ENCODE data around the gene RPS17. TPM values are rescaled to one million over a fixed set of nuclear protein-coding genes. Genes with fewer than 3 reads are reported as not detected.

The RPS17 gene
- total and polyA plus RNA-seq, 2 of the 4 experiments (the other 2 are of a cell fraction), result 2,617 to 4,201 TPM

GRCh38 chr15:82551646-82552247 lies 11.5 kb upstream of the RPS17 start:
- H2BK120ac ChIP-seq (ENCODE audit: low read depth, low read length), result no peak overlapping the region
- H3K4me1 ChIP-seq (ENCODE audit: control insufficient read depth, insufficient read depth, low read length), result no peaks in the 10 kb centered on the region
- no peak overlapping the region for H3K9ac ChIP-seq (ENCODE audit: low read depth, low read length)
- DNase-seq (no peak), ATAC-seq (ENCODE audit: low read depth) (no peak)
- no peak overlapping the region for H3K4me3 ChIP-seq (ENCODE audit: insufficient read depth, low read depth, low read length)
- no peaks in the 10 kb centered on the region for H4K20me1 ChIP-seq (ENCODE audit: insufficient read depth, low read length)
- no peak overlapping the region for H4K91ac ChIP-seq (ENCODE audit: insufficient read depth, low read depth, low read length)
- ChIA-PET POLR2A (ENCODE audit: unreplicated experiment) (no interaction called here), CTCF (interaction anchor here (0.6 kb wide), 1 partner anchor 1249 kb away, joined by 5 read pairs; no protein-coding TSS in a partner anchor)
- 50% methylated on average over 1 of the region's 5 CpGs; no CpG with 5 or more reads in 1 of the 2 experiments for WGBS, 2 experiments (ENCODE audit: extremely low coverage in 2 of 2, insufficient read length in 1 of 2)
- no peak overlapping the region for H3K23ac ChIP-seq (ENCODE audit: low read depth, low read length)
- H3K9me1 ChIP-seq (ENCODE audit: insufficient read depth, low read length), result no peaks in the 10 kb centered on the region; the same call in 1 of the 2 replicates
- no peak overlapping the region for H3K27ac ChIP-seq (ENCODE audit: insufficient read depth, low read length)
- H3K36me3 ChIP-seq (ENCODE audit: control insufficient read depth, insufficient read depth, low read length), result peaks cover 2% of the 10 kb centered on the region
- H3K4ac ChIP-seq (ENCODE audit: low read depth, low read length), result no peak overlapping the region
- no peak overlapping the region for H4K8ac ChIP-seq (ENCODE audit: low read depth in 2 of 2, low read length in 2 of 2)
- H2BK15ac ChIP-seq (ENCODE audit: low read depth, low read length), result no peak overlapping the region
- TF ChIP-seq RCOR1 (IDR thresholded peaks at IDR 0.05; ENCODE audit: insufficient replicate concordance, low read length) (no peak), NFE2L2 (IDR thresholded peaks at IDR 0.05; ENCODE audit: low read depth, low read length) (no peak), FOS (IDR thresholded peaks at IDR 0.05; ENCODE audit: low read depth, low read length) (no peak), BHLHE40 (IDR thresholded peaks at IDR 0.05; ENCODE audit: low read depth, low read length) (no peak), CTCF (conservative IDR thresholded peaks at IDR 0.05; ENCODE audit: low read depth, low read length) (no peak), ELK1 (IDR thresholded peaks at IDR 0.05; ENCODE audit: borderline replicate concordance, low read depth, low read length) (no peak), CEBPB (IDR thresholded peaks at IDR 0.05; ENCODE audit: low read depth, low read length) (no peak), MAZ (IDR thresholded peaks at IDR 0.05; ENCODE audit: borderline replicate concordance, low read depth, low read length) (no peak), RAD21 (IDR thresholded peaks at IDR 0.05; ENCODE audit: low read length) (no peak), MAFK (IDR thresholded peaks at IDR 0.05; ENCODE audit: low read depth, low read length) (no peak), SMC3 (IDR thresholded peaks at IDR 0.05; ENCODE audit: low read depth, low read length) (no peak), CHD1 (IDR thresholded peaks at IDR 0.05; ENCODE audit: low read depth, low read length) (no peak), MXI1 (IDR thresholded peaks at IDR 0.05; ENCODE audit: borderline replicate concordance, low read depth, low read length) (no peak), USF2 (IDR thresholded peaks at IDR 0.05; ENCODE audit: low read depth, low read length) (no peak), RFX5 (IDR thresholded peaks at IDR 0.05; ENCODE audit: low read depth, low read length) (no peak), POLR2A (IDR thresholded peaks at IDR 0.05; ENCODE audit: low read depth, low read length) (no peak)
- no peak overlapping the region for H3K18ac ChIP-seq (ENCODE audit: low read depth, low read length)
- H3K4me2 ChIP-seq (ENCODE audit: low read depth, low read length), result no peak overlapping the region
- intact Hi-C loops (cut with micrococcal nuclease) (no loop called here), dilution Hi-C loops (cut with HindIII; ENCODE audit: low sequenced_read_pairs, unreplicated experiment) (no loop called here), in situ Hi-C loops (cut with MboI; ENCODE audit: low sequenced_read_pairs) (no loop called here)
- H3K79me1 ChIP-seq (ENCODE audit: low read depth in 1 of 2, low read length in 2 of 2), result no peaks in the 10 kb centered on the region
- no TSS peak for BruUV-seq (replicated peaks)
- no peak overlapping the region for H4K5ac ChIP-seq (ENCODE audit: low read depth, low read length)
- H2AK5ac ChIP-seq (ENCODE audit: low read depth, low read length), result no peak overlapping the region
- no peaks in the 10 kb centered on the region for H3K27me3 ChIP-seq (ENCODE audit: control insufficient read depth, insufficient read depth, low read length)
- H3K9me3 ChIP-seq (ENCODE audit: control insufficient read depth, insufficient read depth, low read length), result no peaks in the 10 kb centered on the region
- H2AK9ac ChIP-seq (replicated peaks; ENCODE audit: low read depth, low read length, poor library complexity), result no peak overlapping the region
- H3K56ac ChIP-seq (ENCODE audit: extremely low read depth, insufficient read depth, low read length), result no peak overlapping the region
- H2AFZ ChIP-seq (replicated peaks; ENCODE audit: low read length, poor library complexity), result no peak overlapping the region
- H2BK20ac ChIP-seq (ENCODE audit: low read depth, low read length), result no peak overlapping the region
- H3K14ac ChIP-seq (replicated peaks; ENCODE audit: low read depth, low read length), result no peak overlapping the region
- H2BK5ac ChIP-seq (ENCODE audit: low read depth, low read length, poor library complexity, severe bottlenecking), result no peak overlapping the region

Data from IMR-90 (cell line).